Liver (tissue), 3 donors: ENCODE data around the gene CELF5.

Source experiments
- CTCF ChIP-seq: fragments of 150-350 bp; IDR thresholded peaks from 2 replicates; pipeline ENCODE4 v1.5.1; 2017; ENCODE audit warnings: improper control_type of control experiment, low read depth, low read length; ENCODE audit not compliant: missing input control
- JUND ChIP-seq, 2 donors: IDR thresholded peaks; 2 replicates each; pipeline ENCODE4 v1.6.1; 2016; ENCODE audit warnings: antibody characterized with exemption in 2 of 2
- MAX ChIP-seq: IDR thresholded peaks from 2 replicates; pipeline ENCODE4 v1.6.1; 2016; ENCODE audit warnings: antibody characterized with exemption
- RAD21 ChIP-seq, 2 donors: IDR thresholded peaks; 2 replicates each; pipeline ENCODE4 v1.6.1; 2016; ENCODE audit warnings: antibody characterized with exemption in 2 of 2, mild to moderate bottlenecking in 2 of 2
- REST ChIP-seq: IDR thresholded peaks from 2 replicates; pipeline ENCODE4 v1.6.1; 2016; ENCODE audit warnings: antibody characterized with exemption, mild to moderate bottlenecking
- TAF1 ChIP-seq: conservative IDR thresholded peaks from 2 replicates; pipeline ENCODE4 v1.6.1; 2016; ENCODE audit warnings: antibody characterized with exemption, mild to moderate bottlenecking
- donor health status: healthy.
- donor health status: healthy.

- TF ChIP-seq CTCF (no peak), RAD21 (IDR thresholded peaks at IDR 0.05) (no peak), JUND (IDR thresholded peaks at IDR 0.05) (no peak), MAX (no peak), TAF1 (no peak), REST (no peak)
Observed at GRCh38 chr19:3188627-3189596, 35.5 kb upstream of the CELF5 start.
